Measurements from ENCODE around the gene PPP6C. TPM values are rescaled to one million over a fixed set of nuclear protein-coding genes. Genes with fewer than 3 reads are reported as not detected.
"Not testable (repeated sequence)": the region's sequence is repeated elsewhere in the genome, so short reads cannot be mapped to it uniquely, and the experiment has no call there.

Gene PPP6C
- total RNA-seq, 1 experiment from 2014 or later, result 53.3 TPM

DNA sequence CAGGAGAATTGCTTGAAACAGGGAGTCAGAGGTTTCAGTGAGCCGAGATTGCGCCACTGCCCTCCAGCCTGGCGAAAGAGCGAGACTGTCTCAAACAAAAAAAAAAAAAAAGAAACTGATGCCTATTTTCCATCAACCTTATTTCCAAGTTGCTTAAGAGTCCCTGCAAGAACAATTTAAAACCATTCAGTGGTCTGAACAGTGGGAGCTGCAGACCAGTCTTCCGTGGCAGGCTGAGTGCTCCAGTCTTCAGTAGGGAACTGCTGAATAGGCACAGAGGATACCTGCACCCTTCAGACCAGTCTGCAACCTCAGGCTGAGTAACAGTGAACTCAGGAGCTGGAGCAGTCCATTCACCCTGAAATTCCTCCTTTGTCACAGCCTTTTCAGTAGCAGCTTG lies 4.9 kb upstream of the PPP6C start:
- WGBS (ENCODE audit: extremely low coverage, insufficient read length, low lambda C conversion rate), result no CpG with 5 or more reads among the region's 5 CpGs
- not testable (repeated sequence) for H3K4me1 Mint-ChIP-seq; H2BK120ac ChIP-seq (ENCODE audit: low read depth, low read length, poor library complexity, severe bottlenecking); H3T11ph ChIP-seq (ENCODE audit: low read length); H2BK12ac ChIP-seq (ENCODE audit: insufficient read length, low read depth, low read length); H3K4ac ChIP-seq (ENCODE audit: low read depth, low read length); H3K9me3 Mint-ChIP-seq; H4K20me1 ChIP-seq (ENCODE audit: control insufficient read depth, insufficient read depth, insufficient read length); H3K36me3 Mint-ChIP-seq (ENCODE audit: insufficient read depth in 1 of 3, low read depth in 3 of 3); H3K9ac ChIP-seq (ENCODE audit: extremely low read depth, insufficient read length, low read length); H2BK5ac ChIP-seq (ENCODE audit: insufficient read length, low read length); H3K27me3 ChIP-seq (ENCODE audit: insufficient read depth, low read length); H3K79me2 ChIP-seq (ENCODE audit: insufficient read depth, low read length); H2BK20ac ChIP-seq (ENCODE audit: low read depth, low read length, poor library complexity, severe bottlenecking); H4K8ac ChIP-seq (replicated peaks; ENCODE audit: insufficient read length, low read depth, low read length); H2AK5ac ChIP-seq (ENCODE audit: insufficient read length, low read length); H3K27me3 Mint-ChIP-seq (ENCODE audit: low read depth); H3K4me1 ChIP-seq (ENCODE audit: insufficient read depth, low read length); H3K56ac ChIP-seq (ENCODE audit: insufficient read length, low read depth, low read length); H3K27ac ChIP-seq (ENCODE audit: insufficient read length, low read depth, low read length); H3K79me1 ChIP-seq (ENCODE audit: insufficient read depth, low read depth, low read length, poor library complexity, severe bottlenecking); H3K23me2 ChIP-seq (ENCODE audit: insufficient read length, low read depth, low read length, poor library complexity, severe bottlenecking); H3K18ac ChIP-seq (ENCODE audit: insufficient read length, low read depth, low read length); H3K4me3 Mint-ChIP-seq; H4K5ac ChIP-seq (ENCODE audit: insufficient read length, low read depth, low read length); DNase-seq; H4K91ac ChIP-seq (ENCODE audit: insufficient read length, low read depth, low read length); H2BK15ac ChIP-seq (ENCODE audit: low read depth, low read length); H3K23ac ChIP-seq (ENCODE audit: insufficient read length, low read depth, low read length); H3K4me2 ChIP-seq (ENCODE audit: insufficient read depth, insufficient read length, low read length); H3K14ac ChIP-seq (ENCODE audit: insufficient read depth, low read length); H2AFZ ChIP-seq (ENCODE audit: low read length); H3K9me3 ChIP-seq (ENCODE audit: control insufficient read depth, low read depth, low read length)
- peak overlapping the region in 1 of 3 experiments; percentile 89; a peak in 1 of 7 replicates for H3K27ac Mint-ChIP-seq

Data from H9 (cell line).